Measurements from ENCODE around the gene APBA1. TPM values are rescaled to one million over a fixed set of nuclear protein-coding genes. Genes with fewer than 3 reads are reported as not detected.

APBA1 gene
- polyA plus RNA-seq, 1 experiment: 6.7 TPM

- no peaks in the 10 kb centered on the region for H3K27me3 ChIP-seq (ENCODE audit: control insufficient read depth, insufficient read depth, low read length)
- no peak overlapping the region for H3K4me3 ChIP-seq (ENCODE audit: low read depth, low read length)
- TF ChIP-seq, protein P1, sequence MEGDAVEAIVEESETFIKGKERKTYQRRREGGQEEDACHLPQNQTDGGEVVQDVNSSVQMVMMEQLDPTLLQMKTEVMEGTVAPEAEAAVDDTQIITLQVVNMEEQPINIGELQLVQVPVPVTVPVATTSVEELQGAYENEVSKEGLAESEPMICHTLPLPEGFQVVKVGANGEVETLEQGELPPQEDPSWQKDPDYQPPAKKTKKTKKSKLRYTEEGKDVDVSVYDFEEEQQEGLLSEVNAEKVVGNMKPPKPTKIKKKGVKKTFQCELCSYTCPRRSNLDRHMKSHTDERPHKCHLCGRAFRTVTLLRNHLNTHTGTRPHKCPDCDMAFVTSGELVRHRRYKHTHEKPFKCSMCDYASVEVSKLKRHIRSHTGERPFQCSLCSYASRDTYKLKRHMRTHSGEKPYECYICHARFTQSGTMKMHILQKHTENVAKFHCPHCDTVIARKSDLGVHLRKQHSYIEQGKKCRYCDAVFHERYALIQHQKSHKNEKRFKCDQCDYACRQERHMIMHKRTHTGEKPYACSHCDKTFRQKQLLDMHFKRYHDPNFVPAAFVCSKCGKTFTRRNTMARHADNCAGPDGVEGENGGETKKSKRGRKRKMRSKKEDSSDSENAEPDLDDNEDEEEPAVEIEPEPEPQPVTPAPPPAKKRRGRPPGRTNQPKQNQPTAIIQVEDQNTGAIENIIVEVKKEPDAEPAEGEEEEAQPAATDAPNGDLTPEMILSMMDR (IDR thresholded peaks at IDR 0.05; ENCODE audit: low read depth, low read length): no peak
- no peak overlapping the region for H3K27ac ChIP-seq (ENCODE audit: low read depth, low read length)
- ChIA-PET CTCF (no interaction called here), POLR2A (no interaction called here)
- no peaks in the 10 kb centered on the region for H3K9me3 ChIP-seq (ENCODE audit: control insufficient read depth, insufficient read depth, low read length)
- no peak for DNase-seq (ENCODE audit: low read depth, low spot score)
These were observed 219.9 kb downstream of the APBA1 start for GRCh38 chr9:69452110-69452782.

- ChIA-PET CTCF (interaction anchor here (1.0 kb wide), 1 partner anchor 99 kb away, joined by 3 read pairs; no protein-coding TSS in a partner anchor), POLR2A (no interaction called here)
- TF ChIP-seq, protein P1 (IDR thresholded peaks at IDR 0.05; ENCODE audit: low read depth, low read length): no peak
- Histone ChIP-seq H3K4me3 (ENCODE audit: low read depth, low read length) (no peak overlapping the region), H3K9me3 (ENCODE audit: control insufficient read depth, insufficient read depth, low read length) (no peaks in the 10 kb centered on the region), H3K27ac (ENCODE audit: low read depth, low read length) (no peak overlapping the region), H3K27me3 (ENCODE audit: control insufficient read depth, insufficient read depth, low read length) (no peaks in the 10 kb centered on the region)
- DNase-seq (ENCODE audit: low read depth, low spot score): no peak
These were observed 225.7 kb downstream of the APBA1 start for GRCh38 chr9:69446496-69446895.

GRCh38 chr9:69445251-69445650 lies 226.9 kb downstream of the APBA1 start:
- CTCF ChIA-PET: interaction anchor here (1.0 kb wide), 1 partner anchor 24 kb away, joined by 3 read pairs; no protein-coding TSS in a partner anchor
- H3K27me3 ChIP-seq (ENCODE audit: control insufficient read depth, insufficient read depth, low read length): no peaks in the 10 kb centered on the region
- no peak overlapping the region for H3K4me3 ChIP-seq (ENCODE audit: low read depth, low read length)
- POLR2A ChIA-PET: no interaction called here
- H3K9me3 ChIP-seq (ENCODE audit: control insufficient read depth, insufficient read depth, low read length): no peaks in the 10 kb centered on the region
- no peak for DNase-seq (ENCODE audit: low read depth, low spot score)
- TF ChIP-seq, protein P1 (IDR thresholded peaks at IDR 0.05; ENCODE audit: low read depth, low read length): no peak
- no peak overlapping the region for H3K27ac ChIP-seq (ENCODE audit: low read depth, low read length)

- Histone ChIP-seq H3K4me3 (ENCODE audit: low read depth, low read length) (no peak overlapping the region), H3K27me3 (ENCODE audit: control insufficient read depth, insufficient read depth, low read length) (no peaks in the 10 kb centered on the region), H3K27ac (ENCODE audit: low read depth, low read length) (no peak overlapping the region), H3K9me3 (ENCODE audit: control insufficient read depth, insufficient read depth, low read length) (no peaks in the 10 kb centered on the region)
- DNase-seq (ENCODE audit: low read depth, low spot score): no peak
- TF ChIP-seq, protein P1 (IDR thresholded peaks at IDR 0.05; ENCODE audit: low read depth, low read length): no peak
- CTCF ChIA-PET: interaction anchor here (1.0 kb wide), 1 partner anchor 24 kb away, joined by 3 read pairs; no protein-coding TSS in a partner anchor
- POLR2A ChIA-PET: no interaction called here
These were observed 227.4 kb downstream of the APBA1 start for GRCh38 chr9:69444791-69445190.

- CTCF ChIA-PET: no interaction called here
These were observed 228.2 kb downstream of the APBA1 start for GRCh38 chr9:69444021-69444420.

More at GRCh38 chr9:69444021-69444420, 228.2 kb downstream of the APBA1 start:
- H3K27me3 ChIP-seq (ENCODE audit: control insufficient read depth, insufficient read depth, low read length): no peaks in the 10 kb centered on the region
- TF ChIP-seq, protein P1 (IDR thresholded peaks at IDR 0.05; ENCODE audit: low read depth, low read length): no peak
- no peaks in the 10 kb centered on the region for H3K9me3 ChIP-seq (ENCODE audit: control insufficient read depth, insufficient read depth, low read length)
- DNase-seq (ENCODE audit: low read depth, low spot score): no peak
- no peak overlapping the region for H3K27ac ChIP-seq (ENCODE audit: low read depth, low read length)
- POLR2A ChIA-PET: no interaction called here
- H3K4me3 ChIP-seq (ENCODE audit: low read depth, low read length): no peak overlapping the region

All from AG04450 (cell line).